ENCODE results near the gene PDIA6. TPM values are rescaled to one million over a fixed set of nuclear protein-coding genes. Genes with fewer than 3 reads are reported as not detected.

PDIA6 gene
- total and polyA plus RNA-seq, 2 donors (not counting 3 experiments of a cell fraction or from before 2014, with no cell fraction given): 335 to 424 TPM

DNA sequence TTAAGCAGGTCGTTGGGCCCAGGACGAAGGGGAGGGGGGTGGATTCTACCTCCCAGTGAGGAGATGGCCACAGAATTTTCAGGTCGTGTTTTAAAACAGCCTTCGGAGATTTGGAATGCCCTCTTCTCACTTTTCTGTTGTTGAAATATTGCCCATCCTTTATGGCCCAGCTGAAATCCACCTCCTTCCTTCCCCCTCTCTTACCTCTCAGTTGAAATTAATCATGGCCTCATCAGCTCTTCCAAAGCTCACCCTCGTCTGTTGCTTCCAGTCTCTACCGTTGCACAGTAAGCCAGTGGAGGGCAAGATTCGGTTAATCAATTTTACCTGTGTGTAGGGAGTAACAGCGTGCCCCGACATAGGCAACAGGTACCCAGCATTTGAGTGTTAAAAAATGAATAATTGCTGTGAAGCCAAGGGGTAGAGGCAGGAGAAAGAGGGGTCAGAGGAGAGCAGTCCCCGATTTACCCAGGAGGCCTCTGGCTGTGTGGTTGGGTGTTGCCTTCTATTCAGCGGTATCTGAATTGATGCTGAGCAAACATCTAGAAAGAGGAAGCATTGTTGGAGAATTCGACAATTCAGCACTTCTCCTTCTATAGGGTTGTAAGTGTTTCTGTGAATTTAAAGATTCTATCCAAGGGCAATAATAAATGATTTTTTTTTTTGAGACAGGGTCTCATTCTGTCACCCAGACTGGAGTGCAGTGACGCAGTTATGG lies 8.6 kb upstream of the PDIA6 start:
- DNase-seq (ENCODE audit: low read depth, low spot score) (no peak), FAIRE-seq (no peak)
- TF ChIP-seq POLR2AphosphoS5 (IDR thresholded peaks at IDR 0.05; ENCODE audit: insufficient read depth, low read depth, low read length): no peak
- TF ChIP-seq EZH2 (IDR thresholded peaks at IDR 0.05; ENCODE audit: borderline replicate concordance, low read depth, low read length, severe bottlenecking): no peak
- TF ChIP-seq, protein P1, sequence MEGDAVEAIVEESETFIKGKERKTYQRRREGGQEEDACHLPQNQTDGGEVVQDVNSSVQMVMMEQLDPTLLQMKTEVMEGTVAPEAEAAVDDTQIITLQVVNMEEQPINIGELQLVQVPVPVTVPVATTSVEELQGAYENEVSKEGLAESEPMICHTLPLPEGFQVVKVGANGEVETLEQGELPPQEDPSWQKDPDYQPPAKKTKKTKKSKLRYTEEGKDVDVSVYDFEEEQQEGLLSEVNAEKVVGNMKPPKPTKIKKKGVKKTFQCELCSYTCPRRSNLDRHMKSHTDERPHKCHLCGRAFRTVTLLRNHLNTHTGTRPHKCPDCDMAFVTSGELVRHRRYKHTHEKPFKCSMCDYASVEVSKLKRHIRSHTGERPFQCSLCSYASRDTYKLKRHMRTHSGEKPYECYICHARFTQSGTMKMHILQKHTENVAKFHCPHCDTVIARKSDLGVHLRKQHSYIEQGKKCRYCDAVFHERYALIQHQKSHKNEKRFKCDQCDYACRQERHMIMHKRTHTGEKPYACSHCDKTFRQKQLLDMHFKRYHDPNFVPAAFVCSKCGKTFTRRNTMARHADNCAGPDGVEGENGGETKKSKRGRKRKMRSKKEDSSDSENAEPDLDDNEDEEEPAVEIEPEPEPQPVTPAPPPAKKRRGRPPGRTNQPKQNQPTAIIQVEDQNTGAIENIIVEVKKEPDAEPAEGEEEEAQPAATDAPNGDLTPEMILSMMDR (IDR thresholded peaks at IDR 0.05; ENCODE audit: extremely low read depth in 1 of 2, insufficient read depth in 1 of 2, low read depth in 1 of 2, low read length in 2 of 2): no peak
- TF ChIP-seq GATA2 (IDR thresholded peaks at IDR 0.05; ENCODE audit: insufficient read depth, insufficient read length, low read depth, low read length): no peak
- no peak for TF ChIP-seq MAX (IDR thresholded peaks at IDR 0.05; ENCODE audit: insufficient read depth, insufficient read length)
- TF ChIP-seq MYC (IDR thresholded peaks at IDR 0.05; ENCODE audit: low read depth, low read length): no peak
- TF ChIP-seq POLR2A (IDR thresholded peaks at IDR 0.05; ENCODE audit: low read depth, low read length): no peak
- dilution Hi-C loops (cut with MboI; ENCODE audit: extremely low pct_ligation_motif_present, low sequenced_read_pairs): no loop called here
- Histone ChIP-seq H3K4me1 (ENCODE audit: control insufficient read depth, extremely low read depth, insufficient read depth, low read length) (peaks cover 12% of the 10 kb centered on the region), H3K36me3 (ENCODE audit: control insufficient read depth in 2 of 2, extremely low read depth in 1 of 2, insufficient read depth in 2 of 2, low read length in 2 of 2) (no peaks in the 10 kb centered on the region), H4K20me1 (replicated peaks; ENCODE audit: control insufficient read depth, extremely low read depth, insufficient read depth, low read length) (no peaks in the 10 kb centered on the region), H3K27ac (ENCODE audit: insufficient read depth, low read depth, low read length) (no peak overlapping the region), H3K27me3 (ENCODE audit: control insufficient read depth in 2 of 2, insufficient read depth in 2 of 2, low read length in 2 of 2) (peaks cover 3 to 16% of the 10 kb centered on the region in 2 experiments), H3K4me3 (replicated peaks in 1 of 3; ENCODE audit: insufficient read depth in 1 of 3, low read depth in 1 of 3, low read length in 3 of 3) (no peak overlapping the region), H3K9me3 (replicated peaks; ENCODE audit: control insufficient read depth, insufficient read depth, low read length) (no peaks in the 10 kb centered on the region), H3K9ac (replicated peaks; ENCODE audit: extremely low read depth, insufficient read depth, low read length) (no peak overlapping the region), H3K79me2 (ENCODE audit: control insufficient read depth, insufficient read depth, low read length) (no peaks in the 10 kb centered on the region), H2AFZ (ENCODE audit: low read depth, low read length) (no peak overlapping the region), H3K4me2 (ENCODE audit: insufficient read depth, low read length) (no peak overlapping the region), H3K9me1 (replicated peaks; ENCODE audit: control insufficient read depth, extremely low read depth, insufficient read depth, low read length) (no peaks in the 10 kb centered on the region)
- ChIA-PET POLR2A (no interaction called here), CTCF (interaction anchor here (1.0 to 1.6 kb wide), 3 partner anchors 10 to 304 kb away, joined by 4 to 9 read pairs (median 5); no protein-coding TSS in a partner anchor)
- BruUV-seq (replicated peaks): no TSS peak
- intact Hi-C loops (cut with micrococcal nuclease): no loop called here

Data from endothelial cell of umbilical vein (primary cell).